Ovary (tissue), 9 donors: ENCODE results near the gene HPS5. TPM values are rescaled to one million over a fixed set of nuclear protein-coding genes. Genes with fewer than 3 reads are reported as not detected.
"Not testable (repeated sequence)": the region's sequence is repeated elsewhere in the genome, so short reads cannot be mapped to it uniquely, and the experiment has no call there.

ENCODE experiments used
- DNase-seq, 5 donors: peaks; one replicate each; pipeline ENCODE4 v3.0.0-alpha.2; 2019 to 2020
- H3K27ac ChIP-seq, 2 donors: fragments of 200-600 bp; one replicate each; pipeline versions ENCODE4 v1.5.1 to v1.8.0; 2019 to 2022
- H3K27me3 ChIP-seq: fragments of 200-600 bp; one replicate; pipeline ENCODE4 v1.8.0; 2022
- H3K36me3 ChIP-seq: fragments of 200-600 bp; sonication (generic); one replicate; pipeline ENCODE4 v1.5.1; 2019
- H3K4me1 ChIP-seq: one replicate; pipeline ENCODE4 v1.8.1; 2013; ENCODE audit warnings: mild to moderate bottlenecking, moderate library complexity; ENCODE audit not compliant: insufficient read depth
- H3K4me3 ChIP-seq: fragments of 200-600 bp; sonication (generic); one replicate; pipeline ENCODE4 v1.5.1; 2017
- H3K9me3 ChIP-seq, 2 donors: fragments of 200-600 bp in 1 of 2; sonication (generic) in 1 of 2; one replicate each; pipeline versions ENCODE4 v1.5.1 to v1.8.1; 2013 to 2019; ENCODE audit warnings: mild to moderate bottlenecking in 1 of 2, moderate library complexity in 1 of 2
- CTCF ChIP-seq, 3 donors: fragments of 450-650 bp in 2 of 3; fragments of 200-600 bp in 1 of 3; IDR thresholded peaks; one replicate each; pipeline versions ENCODE4 v1.5.1 to v1.8.0; 2016 to 2022; ENCODE audit warnings: antibody characterized with exemption in 3 of 3, mild to moderate bottlenecking in 1 of 3
- EP300 ChIP-seq: sonication (generic); formaldehyde crosslinking; IDR thresholded peaks from one replicate; pipeline ENCODE4 v1.6.1; 2017; ENCODE audit warnings: antibody characterized with exemption
- POLR2A ChIP-seq: fragments of 450-650 bp; IDR thresholded peaks from one replicate; pipeline ENCODE4 v1.6.1; 2017; ENCODE audit warnings: antibody characterized with exemption, mild to moderate bottlenecking, moderate library complexity
- WGBS, 3 donors: extraction: QIAGEN DNeasy Blood & Tissue Kit in 1 of 3; methylation state at CpG; one replicate each; pipeline versions ENCODE4 v1.1.5 to v1.1.7; 2013 to 2017; 5-methylcytosine and 5-hydroxymethylcytosine counted together
- intact Hi-C, 4 donors: fragments of 100-400 bp; cut with DNase I; formaldehyde crosslinking; loops; one replicate each; pipeline versions ENCODE4 v1.11.0 to v1.15.1; 2022 to 2023
- polyA plus RNA-seq, 2 donors: library from polyadenylated mRNA; stranded (reverse); fragments of 200-250 nt in 1 of 2; fragments of 350-450 nt in 1 of 2; fragmentation: Illumina TruSeq in 1 of 2; extraction: RNeasy Lipid Tissue Mini Kit (QIAGEN cat#74804) in 1 of 2; gene quantifications; one replicate each; pipeline ENCODE4 v1.2.3, GENCODE V29; 2013 to 2014
- total RNA-seq, 7 donors: library from RNA; depleted of rRNA in 2 of 7; stranded (reverse); fragments of >200 nt in 2 of 7; fragmentation: NEBNext Ultra II Directional in 3 of 7; extraction: Animal tissue kit (Norgen Biotek cat#: 25700) in 3 of 7; gene quantifications; one replicate each; pipeline versions ENCODE4 v1.1.0 to v1.2.4, GENCODE V29; 2016 to 2023
- donor health status: DM: no; HTN: no; CAD: no; lungs with moderate emphysema.
- donor health status: DM: no; HTN: no; CAD: no.
- donor health status: Bipolar disorder and iron deficiency.
- donor health status: DM: yes; HTN: yes; CAD: no.
- donor health status: DM: no; HTN: no; CAD: no.
- donor health status: DM: yes; HTN: yes; CAD: no.

Gene HPS5
- total and polyA plus RNA-seq, 9 donors: 11.0 to 32.7 (median 18.5) TPM

- Histone ChIP-seq H3K9me3 (no peaks in the 10 kb centered on the region), H3K36me3 (no peaks in the 10 kb centered on the region), H3K4me1 (no peaks in the 10 kb centered on the region), H3K27me3 (no peaks in the 10 kb centered on the region), H3K4me3 (no peak overlapping the region), H3K27ac (no peak overlapping the region)
- intact Hi-C loops: no loop called here
- WGBS, 3 donors: 89 to 92% (median 89%) methylated on average over 4 of the region's 4 CpGs
- DNase-seq: no peak
- TF ChIP-seq EP300 (no peak), POLR2A (no peak), CTCF (IDR thresholded peaks at IDR 0.05) (no peak)
Measured at GRCh38 chr11:18280438-18281045, 41.4 kb downstream of the HPS5 start.

GRCh38 chr11:18277565-18278271 lies 44.2 kb downstream of the HPS5 start:
- no peaks in the 10 kb centered on the region for H3K27me3 ChIP-seq
- no peak overlapping the region for H3K4me3 ChIP-seq
- no peaks in the 10 kb centered on the region for H3K9me3 ChIP-seq
- intact Hi-C loops: no loop called here
- no peaks in the 10 kb centered on the region for H3K4me1 ChIP-seq
- H3K27ac ChIP-seq: no peak overlapping the region
- H3K36me3 ChIP-seq: no peaks in the 10 kb centered on the region
- 51 to 61% (median 52%) methylated on average over 5 of the region's 5 CpGs for WGBS, 3 donors
- no peak for DNase-seq
- TF ChIP-seq POLR2A: no peak
- no peak for TF ChIP-seq EP300
- no peak for TF ChIP-seq CTCF (IDR thresholded peaks at IDR 0.05)

GRCh38 chr11:18271206-18271605 lies 50.7 kb downstream of the HPS5 start:
- 66 to 77% (median 74%) methylated on average over 4 of the region's 4 CpGs for WGBS, 3 donors
- Histone ChIP-seq H3K9me3 (no peaks in the 10 kb centered on the region), H3K4me1 (no peaks in the 10 kb centered on the region), H3K27ac (no peak overlapping the region), H3K36me3 (no peaks in the 10 kb centered on the region), H3K27me3 (no peaks in the 10 kb centered on the region), H3K4me3 (no peak overlapping the region)
- DNase-seq: no peak
- intact Hi-C loops: no loop called here
- no peak for TF ChIP-seq CTCF (IDR thresholded peaks at IDR 0.05)
- no peak for TF ChIP-seq EP300
- no peak for TF ChIP-seq POLR2A

GRCh38 chr11:18270102-18270501 lies 51.8 kb downstream of the HPS5 start:
- no peaks in the 10 kb centered on the region for H3K4me1 ChIP-seq
- H3K27me3 ChIP-seq: no peaks in the 10 kb centered on the region
- H3K27ac ChIP-seq: no peak overlapping the region
- H3K36me3 ChIP-seq: no peaks in the 10 kb centered on the region
- H3K4me3 ChIP-seq: no peak overlapping the region
- no peaks in the 10 kb centered on the region for H3K9me3 ChIP-seq
- 59 to 65% (median 62%) methylated on average over 4 of the region's 4 CpGs for WGBS, 3 donors
- DNase-seq: no peak
- intact Hi-C loops: no loop called here
- no peak for TF ChIP-seq CTCF (IDR thresholded peaks at IDR 0.05)
- TF ChIP-seq EP300: no peak

- H3K4me3 ChIP-seq, H3K9me3 ChIP-seq, H3K27me3 ChIP-seq, H3K4me1 ChIP-seq, DNase-seq, H3K27ac ChIP-seq, H3K36me3 ChIP-seq, intact Hi-C loops: not testable (repeated sequence)
- WGBS, 3 donors: 41 to 71% (median 53%) methylated on average over 1 to 3 of the region's 5 CpGs
Measured at GRCh38 chr11:18269252-18269651, 52.7 kb downstream of the HPS5 start.

GRCh38 chr11:18267335-18268133 lies 54.4 kb downstream of the HPS5 start:
- WGBS, 3 donors: 67 to 91% (median 90%) methylated on average over 4 to 7 of the region's 10 CpGs
- DNase-seq, H3K4me3 ChIP-seq, H3K36me3 ChIP-seq, H3K4me1 ChIP-seq, intact Hi-C loops, H3K27me3 ChIP-seq, H3K9me3 ChIP-seq, H3K27ac ChIP-seq: not testable (repeated sequence)
